ENCODE results near the gene CHMP4A. TPM values are rescaled to one million over a fixed set of nuclear protein-coding genes. Genes with fewer than 3 reads are reported as not detected.

Gene CHMP4A
- total RNA-seq, 1 experiment from 2014 or later = 32.7 TPM

DNA sequence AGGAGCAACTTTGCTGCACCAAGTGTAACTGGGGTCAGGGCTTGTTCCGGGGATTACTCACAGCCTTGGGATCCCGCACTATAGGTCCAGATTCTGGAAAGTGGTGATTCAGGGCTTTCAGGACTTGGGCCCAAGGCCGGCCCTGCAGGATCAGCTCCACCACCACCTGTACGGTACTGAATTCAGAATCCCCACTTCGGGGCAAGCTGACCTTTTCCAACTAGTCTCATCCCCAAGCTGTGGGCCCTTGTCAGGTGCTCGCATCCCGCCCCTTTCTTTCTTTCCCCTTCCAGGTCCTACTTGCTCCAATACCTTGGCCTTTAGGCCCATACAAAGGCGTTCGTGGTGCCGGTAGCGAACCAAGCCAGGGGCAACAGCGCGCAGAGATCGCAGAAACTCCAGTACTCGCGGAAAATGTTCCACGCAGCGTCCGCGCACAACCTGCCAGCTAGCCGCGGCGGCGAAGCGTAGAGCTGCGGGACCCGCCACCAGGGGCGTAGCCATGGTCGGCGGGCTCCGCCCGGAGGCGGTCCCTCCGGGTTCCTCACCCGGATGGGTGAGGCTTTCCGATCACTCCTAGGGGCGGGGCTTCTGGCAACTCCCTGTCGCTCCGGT is 28.6 kb upstream of the CHMP4A start:
- Mint-ChIP-seq H3K27ac (peak overlapping the region; percentile 97), H3K36me3 (peaks cover 37% of the 10 kb centered on the region), H3K27me3 (ENCODE audit: low read depth) (peaks cover 12% of the 10 kb centered on the region), H3K4me1 (peaks cover 13% of the 10 kb centered on the region), H3K4me3 (peak overlapping the region; percentile 93), H3K9me3 (no peaks in the 10 kb centered on the region)
- peak; percentile 95 for DNase-seq (ENCODE audit: low spot score)
- TF ChIP-seq RORB (CRISPR knock-in tag; IDR thresholded peaks at IDR 0.05) (no peak), NR1H2 (CRISPR knock-in tag; IDR thresholded peaks at IDR 0.05) (no peak), ZNF232 (CRISPR knock-in tag; IDR thresholded peaks at IDR 0.05) (no peak), ZNF219 (CRISPR knock-in tag; IDR thresholded peaks at IDR 0.05; ENCODE audit: borderline replicate concordance) (0 out of 2 replicates have a peak, but pooled peaks have one; percentile 29), OVOL2 (CRISPR knock-in tag; IDR thresholded peaks at IDR 0.05; ENCODE audit: borderline replicate concordance) (no peak), SOX15 (CRISPR knock-in tag; IDR thresholded peaks at IDR 0.05) (no peak)
- TF ChIP-seq, protein P1, sequence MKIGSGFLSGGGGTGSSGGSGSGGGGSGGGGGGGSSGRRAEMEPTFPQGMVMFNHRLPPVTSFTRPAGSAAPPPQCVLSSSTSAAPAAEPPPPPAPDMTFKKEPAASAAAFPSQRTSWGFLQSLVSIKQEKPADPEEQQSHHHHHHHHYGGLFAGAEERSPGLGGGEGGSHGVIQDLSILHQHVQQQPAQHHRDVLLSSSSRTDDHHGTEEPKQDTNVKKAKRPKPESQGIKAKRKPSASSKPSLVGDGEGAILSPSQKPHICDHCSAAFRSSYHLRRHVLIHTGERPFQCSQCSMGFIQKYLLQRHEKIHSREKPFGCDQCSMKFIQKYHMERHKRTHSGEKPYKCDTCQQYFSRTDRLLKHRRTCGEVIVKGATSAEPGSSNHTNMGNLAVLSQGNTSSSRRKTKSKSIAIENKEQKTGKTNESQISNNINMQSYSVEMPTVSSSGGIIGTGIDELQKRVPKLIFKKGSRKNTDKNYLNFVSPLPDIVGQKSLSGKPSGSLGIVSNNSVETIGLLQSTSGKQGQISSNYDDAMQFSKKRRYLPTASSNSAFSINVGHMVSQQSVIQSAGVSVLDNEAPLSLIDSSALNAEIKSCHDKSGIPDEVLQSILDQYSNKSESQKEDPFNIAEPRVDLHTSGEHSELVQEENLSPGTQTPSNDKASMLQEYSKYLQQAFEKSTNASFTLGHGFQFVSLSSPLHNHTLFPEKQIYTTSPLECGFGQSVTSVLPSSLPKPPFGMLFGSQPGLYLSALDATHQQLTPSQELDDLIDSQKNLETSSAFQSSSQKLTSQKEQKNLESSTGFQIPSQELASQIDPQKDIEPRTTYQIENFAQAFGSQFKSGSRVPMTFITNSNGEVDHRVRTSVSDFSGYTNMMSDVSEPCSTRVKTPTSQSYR (CRISPR knock-in tag; IDR thresholded peaks at IDR 0.05) = no peak
- TF ChIP-seq, protein P2, sequence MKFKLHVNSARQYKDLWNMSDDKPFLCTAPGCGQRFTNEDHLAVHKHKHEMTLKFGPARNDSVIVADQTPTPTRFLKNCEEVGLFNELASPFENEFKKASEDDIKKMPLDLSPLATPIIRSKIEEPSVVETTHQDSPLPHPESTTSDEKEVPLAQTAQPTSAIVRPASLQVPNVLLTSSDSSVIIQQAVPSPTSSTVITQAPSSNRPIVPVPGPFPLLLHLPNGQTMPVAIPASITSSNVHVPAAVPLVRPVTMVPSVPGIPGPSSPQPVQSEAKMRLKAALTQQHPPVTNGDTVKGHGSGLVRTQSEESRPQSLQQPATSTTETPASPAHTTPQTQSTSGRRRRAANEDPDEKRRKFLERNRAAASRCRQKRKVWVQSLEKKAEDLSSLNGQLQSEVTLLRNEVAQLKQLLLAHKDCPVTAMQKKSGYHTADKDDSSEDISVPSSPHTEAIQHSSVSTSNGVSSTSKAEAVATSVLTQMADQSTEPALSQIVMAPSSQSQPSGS (CRISPR knock-in tag; IDR thresholded peaks at IDR 0.05; ENCODE audit: borderline replicate concordance, low read depth) = no peak
- CTCF ChIA-PET = interaction anchor here (0.7 to 5.1 kb wide), 45 partner anchors 9 to 207 kb away, joined by 3 to 165 read pairs (median 5); partner anchors contain the start of genes ADCY4, CBLN3, CHMP4A and CIDEB
- POLR2A ChIA-PET = interaction anchor here (0.6 to 2.2 kb wide), 22 partner anchors 9 to 190 kb away, joined by 3 to 21 read pairs (median 5); partner anchors contain the start of genes CHMP4A, CIDEB, DHRS1 and GMPR2
- ATAC-seq = peak; percentile 85

DNA sequence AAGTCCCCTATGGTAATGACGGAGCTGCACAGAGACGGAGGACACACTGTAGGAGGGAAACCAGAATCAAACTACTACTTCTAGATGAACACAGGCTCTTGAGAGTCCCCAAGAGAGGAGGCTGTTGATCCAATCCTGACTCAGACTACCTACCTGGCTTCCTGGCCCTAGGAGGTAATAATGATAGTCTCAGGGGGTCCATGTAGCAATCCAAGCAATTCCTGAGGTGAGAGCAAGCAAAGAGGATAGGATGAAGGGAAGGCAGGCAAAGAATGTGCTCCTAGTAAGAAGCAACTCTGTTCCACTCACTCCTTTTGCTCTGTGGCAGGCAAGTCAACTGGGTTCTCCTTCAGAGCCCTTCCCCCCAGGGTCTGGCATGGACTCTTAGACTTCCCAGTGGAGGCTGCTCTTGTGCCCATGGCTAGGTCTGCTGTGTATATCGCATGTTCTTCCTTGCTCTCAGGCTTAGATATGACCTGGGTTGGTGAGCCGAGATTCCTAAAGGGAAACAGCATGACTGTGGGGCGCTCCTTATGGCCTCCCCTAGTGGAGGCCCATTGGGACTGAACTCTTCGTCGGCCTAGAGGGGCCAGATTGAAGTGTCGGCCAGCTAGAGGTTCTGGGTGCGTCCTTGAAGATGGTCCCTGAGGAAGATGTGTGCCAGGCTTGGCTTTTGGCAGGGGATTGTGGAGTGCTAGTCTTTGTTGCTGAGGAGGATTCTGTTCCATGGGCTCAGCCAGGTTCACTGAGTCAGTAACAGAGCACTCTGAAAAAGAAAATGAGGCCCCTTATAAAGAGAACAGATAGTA is 27.0 kb upstream of the CHMP4A start:
- H3K27ac Mint-ChIP-seq = no peak overlapping the region
- H3K9me3 Mint-ChIP-seq = no peaks in the 10 kb centered on the region
- ATAC-seq = no peak
- no peak for TF ChIP-seq MXD4 (CRISPR knock-in tag; IDR thresholded peaks at IDR 0.05; ENCODE audit: borderline replicate concordance)
- TF ChIP-seq, protein P3, sequence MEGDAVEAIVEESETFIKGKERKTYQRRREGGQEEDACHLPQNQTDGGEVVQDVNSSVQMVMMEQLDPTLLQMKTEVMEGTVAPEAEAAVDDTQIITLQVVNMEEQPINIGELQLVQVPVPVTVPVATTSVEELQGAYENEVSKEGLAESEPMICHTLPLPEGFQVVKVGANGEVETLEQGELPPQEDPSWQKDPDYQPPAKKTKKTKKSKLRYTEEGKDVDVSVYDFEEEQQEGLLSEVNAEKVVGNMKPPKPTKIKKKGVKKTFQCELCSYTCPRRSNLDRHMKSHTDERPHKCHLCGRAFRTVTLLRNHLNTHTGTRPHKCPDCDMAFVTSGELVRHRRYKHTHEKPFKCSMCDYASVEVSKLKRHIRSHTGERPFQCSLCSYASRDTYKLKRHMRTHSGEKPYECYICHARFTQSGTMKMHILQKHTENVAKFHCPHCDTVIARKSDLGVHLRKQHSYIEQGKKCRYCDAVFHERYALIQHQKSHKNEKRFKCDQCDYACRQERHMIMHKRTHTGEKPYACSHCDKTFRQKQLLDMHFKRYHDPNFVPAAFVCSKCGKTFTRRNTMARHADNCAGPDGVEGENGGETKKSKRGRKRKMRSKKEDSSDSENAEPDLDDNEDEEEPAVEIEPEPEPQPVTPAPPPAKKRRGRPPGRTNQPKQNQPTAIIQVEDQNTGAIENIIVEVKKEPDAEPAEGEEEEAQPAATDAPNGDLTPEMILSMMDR (IDR thresholded peaks at IDR 0.05) = no peak
- TF ChIP-seq GRHL2 (CRISPR knock-in tag; IDR thresholded peaks at IDR 0.05; ENCODE audit: insufficient replicate concordance, severe bottlenecking) = no peak
- TF ChIP-seq CBFB (CRISPR knock-in tag; IDR thresholded peaks at IDR 0.05; ENCODE audit: low read depth) = no peak
- no peak for TF ChIP-seq FOXJ3 (CRISPR knock-in tag; IDR thresholded peaks at IDR 0.05; ENCODE audit: borderline replicate concordance)
- no peak for TF ChIP-seq ZNF232 (CRISPR knock-in tag; IDR thresholded peaks at IDR 0.05)
- TF ChIP-seq, protein P4, sequence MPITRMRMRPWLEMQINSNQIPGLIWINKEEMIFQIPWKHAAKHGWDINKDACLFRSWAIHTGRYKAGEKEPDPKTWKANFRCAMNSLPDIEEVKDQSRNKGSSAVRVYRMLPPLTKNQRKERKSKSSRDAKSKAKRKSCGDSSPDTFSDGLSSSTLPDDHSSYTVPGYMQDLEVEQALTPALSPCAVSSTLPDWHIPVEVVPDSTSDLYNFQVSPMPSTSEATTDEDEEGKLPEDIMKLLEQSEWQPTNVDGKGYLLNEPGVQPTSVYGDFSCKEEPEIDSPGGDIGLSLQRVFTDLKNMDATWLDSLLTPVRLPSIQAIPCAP (CRISPR knock-in tag; IDR thresholded peaks at IDR 0.05) = no peak
- no peak for TF ChIP-seq GABPB1 (CRISPR knock-in tag; IDR thresholded peaks at IDR 0.05)
- peak overlapping the region; percentile 93 for H3K4me3 Mint-ChIP-seq
- CTCF ChIA-PET = interaction anchor here (4.0 to 5.1 kb wide), 3 partner anchors 30 to 69 kb away, joined by 77 to 165 read pairs (median 97); partner anchors contain the start of genes CIDEB, DHRS1, LTB4R and LTB4R2
- H3K4me1 Mint-ChIP-seq = peaks cover 13% of the 10 kb centered on the region
- H3K36me3 Mint-ChIP-seq = peaks cover 51% of the 10 kb centered on the region
- no peak for DNase-seq (ENCODE audit: low spot score)
- POLR2A ChIA-PET = no interaction called here
- H3K27me3 Mint-ChIP-seq (ENCODE audit: low read depth) = peaks cover 10% of the 10 kb centered on the region
